ENCODE results near the gene TAF4. TPM values are rescaled to one million over a fixed set of nuclear protein-coding genes. Genes with fewer than 3 reads are reported as not detected.

The TAF4 gene
- total RNA-seq, 1 experiment from 2014 or later = 64.3 TPM

GRCh38 chr20:61957961-61958715 is 107.5 kb downstream of the TAF4 start:
- Mint-ChIP-seq H3K27me3 (ENCODE audit: unreplicated experiment) (no peaks in the 10 kb centered on the region), H3K9me3 (ENCODE audit: low read depth, unreplicated experiment) (no peaks in the 10 kb centered on the region), H3K27ac (ENCODE audit: unreplicated experiment) (no peak overlapping the region), H3K4me1 (ENCODE audit: low read depth, unreplicated experiment) (no peaks in the 10 kb centered on the region), H3K4me3 (ENCODE audit: low read depth, unreplicated experiment) (no peak overlapping the region), H3K36me3 (ENCODE audit: insufficient read depth, unreplicated experiment) (no peaks in the 10 kb centered on the region)
- TF ChIP-seq CTCF (IDR thresholded peaks at IDR 0.05; ENCODE audit: unreplicated experiment) = no peak
- no TSS peak for BruUV-seq (replicated peaks)
- intact Hi-C loops (cut with micrococcal nuclease; ENCODE audit: unreplicated experiment) = no loop called here
- CTCF ChIA-PET = no interaction called here
- no peak for DNase-seq

- BruUV-seq (replicated peaks) = no TSS peak
- no peaks in the 10 kb centered on the region for H3K27me3 Mint-ChIP-seq (ENCODE audit: unreplicated experiment)
- no peaks in the 10 kb centered on the region for H3K36me3 Mint-ChIP-seq (ENCODE audit: insufficient read depth, unreplicated experiment)
- no peaks in the 10 kb centered on the region for H3K4me1 Mint-ChIP-seq (ENCODE audit: low read depth, unreplicated experiment)
- no peak overlapping the region for H3K4me3 Mint-ChIP-seq (ENCODE audit: low read depth, unreplicated experiment)
- no peak for TF ChIP-seq CTCF (IDR thresholded peaks at IDR 0.05; ENCODE audit: unreplicated experiment)
- H3K9me3 Mint-ChIP-seq (ENCODE audit: low read depth, unreplicated experiment) = peaks cover 2% of the 10 kb centered on the region
- intact Hi-C loops (cut with micrococcal nuclease; ENCODE audit: unreplicated experiment) = no loop called here
- H3K27ac Mint-ChIP-seq (ENCODE audit: unreplicated experiment) = no peak overlapping the region
- CTCF ChIA-PET = no interaction called here
- DNase-seq = no peak
Measured at GRCh38 chr20:61956396-61957342, 109.0 kb downstream of the TAF4 start.

GRCh38 chr20:61955668-61956395 is 109.8 kb downstream of the TAF4 start:
- TF ChIP-seq CTCF (IDR thresholded peaks at IDR 0.05; ENCODE audit: unreplicated experiment) = no peak
- CTCF ChIA-PET = no interaction called here
- DNase-seq = no peak
- H3K27ac Mint-ChIP-seq (ENCODE audit: unreplicated experiment) = no peak overlapping the region
- H3K27me3 Mint-ChIP-seq (ENCODE audit: unreplicated experiment) = no peaks in the 10 kb centered on the region
- no peaks in the 10 kb centered on the region for H3K4me1 Mint-ChIP-seq (ENCODE audit: low read depth, unreplicated experiment)
- intact Hi-C loops (cut with micrococcal nuclease; ENCODE audit: unreplicated experiment) = no loop called here
- H3K9me3 Mint-ChIP-seq (ENCODE audit: low read depth, unreplicated experiment) = peaks cover 2% of the 10 kb centered on the region
- no peaks in the 10 kb centered on the region for H3K36me3 Mint-ChIP-seq (ENCODE audit: insufficient read depth, unreplicated experiment)
- no TSS peak for BruUV-seq (replicated peaks)
- no peak overlapping the region for H3K4me3 Mint-ChIP-seq (ENCODE audit: low read depth, unreplicated experiment)

- no peaks in the 10 kb centered on the region for H3K36me3 Mint-ChIP-seq (ENCODE audit: insufficient read depth, unreplicated experiment)
- intact Hi-C loops (cut with micrococcal nuclease; ENCODE audit: unreplicated experiment) = no loop called here
- CTCF ChIA-PET = no interaction called here
- H3K4me3 Mint-ChIP-seq (ENCODE audit: low read depth, unreplicated experiment) = no peak overlapping the region
- TF ChIP-seq CTCF (IDR thresholded peaks at IDR 0.05; ENCODE audit: unreplicated experiment) = no peak
- no TSS peak for BruUV-seq (replicated peaks)
- no peak overlapping the region for H3K27ac Mint-ChIP-seq (ENCODE audit: unreplicated experiment)
- no peaks in the 10 kb centered on the region for H3K27me3 Mint-ChIP-seq (ENCODE audit: unreplicated experiment)
- peaks cover 2% of the 10 kb centered on the region for H3K9me3 Mint-ChIP-seq (ENCODE audit: low read depth, unreplicated experiment)
- no peaks in the 10 kb centered on the region for H3K4me1 Mint-ChIP-seq (ENCODE audit: low read depth, unreplicated experiment)
- DNase-seq = no peak
Measured at GRCh38 chr20:61954276-61955021, 111.2 kb downstream of the TAF4 start.
